Stimulated activated CD4-positive, alpha-beta T cell treated with anti-CD3 and anti-CD28 coated beads, Interleukin-12 subunit alpha, Interleukin-12 subunit beta, amount 100 ng/mL, for 48 hours (primary cell): Measurements from ENCODE around the gene ZNF691.
"Not testable (repeated sequence)": the region's sequence is repeated elsewhere in the genome, so short reads cannot be mapped to it uniquely, and the experiment has no call there.

ENCODE experiments used
- DNase-seq, 3 donors: peaks; one replicate each; pipeline ENCODE4 v3.0.0-alpha.2; 2020; ENCODE audit warnings: low read depth in 2 of 3, low spot score in 1 of 3

The ZNF691 gene

GRCh38 chr1:42832641-42833240 lies 13.7 kb upstream of the ZNF691 start:
- DNase-seq: no peak

DNA sequence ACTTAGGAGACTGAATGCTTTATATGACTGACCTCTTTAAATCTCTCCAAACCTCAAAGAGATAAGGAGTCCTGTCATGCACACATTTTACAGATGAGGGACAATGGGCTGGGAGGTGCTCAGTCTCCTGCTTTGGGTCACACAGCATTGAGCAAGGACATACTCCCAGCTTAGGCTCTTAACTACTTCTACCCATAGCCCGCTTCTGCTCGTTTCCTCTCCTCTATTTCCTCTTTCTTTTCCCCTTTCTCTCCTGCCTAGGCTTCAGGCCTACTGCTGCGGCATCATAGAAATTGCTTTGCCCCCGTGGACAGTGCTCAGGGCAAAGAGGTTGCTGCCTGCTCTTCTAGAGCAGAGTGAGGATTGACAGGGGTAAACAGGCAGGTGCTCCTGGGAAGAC lies 12.4 kb upstream of the ZNF691 start:
- no peak for DNase-seq

DNA sequence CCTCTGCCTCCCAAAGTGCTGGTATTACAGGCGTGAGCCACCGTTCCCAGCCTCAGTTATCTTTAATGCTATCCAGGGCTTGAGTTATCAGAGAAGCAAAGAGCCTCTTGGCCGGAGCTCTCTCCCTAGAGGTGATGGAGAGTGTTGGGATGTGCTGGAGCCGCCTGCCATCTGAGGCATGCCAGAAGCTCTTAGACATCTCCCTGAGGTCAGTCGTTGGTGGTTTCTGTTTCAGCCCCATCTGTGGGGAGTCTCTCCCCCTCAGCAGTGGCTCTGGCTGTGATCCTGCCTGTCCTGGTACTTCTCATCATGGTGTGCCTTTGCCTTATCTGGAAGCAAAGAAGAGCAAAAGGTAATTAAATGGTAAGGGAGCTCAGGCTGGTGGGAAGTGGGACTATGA lies 11.6 kb upstream of the ZNF691 start:
- no peak for DNase-seq

GRCh38 chr1:42835422-42835821 lies 11.0 kb upstream of the ZNF691 start:
- DNase-seq: no peak

- DNase-seq: no peak
Measured at GRCh38 chr1:42837709-42838108, 8.7 kb upstream of the ZNF691 start.

DNA sequence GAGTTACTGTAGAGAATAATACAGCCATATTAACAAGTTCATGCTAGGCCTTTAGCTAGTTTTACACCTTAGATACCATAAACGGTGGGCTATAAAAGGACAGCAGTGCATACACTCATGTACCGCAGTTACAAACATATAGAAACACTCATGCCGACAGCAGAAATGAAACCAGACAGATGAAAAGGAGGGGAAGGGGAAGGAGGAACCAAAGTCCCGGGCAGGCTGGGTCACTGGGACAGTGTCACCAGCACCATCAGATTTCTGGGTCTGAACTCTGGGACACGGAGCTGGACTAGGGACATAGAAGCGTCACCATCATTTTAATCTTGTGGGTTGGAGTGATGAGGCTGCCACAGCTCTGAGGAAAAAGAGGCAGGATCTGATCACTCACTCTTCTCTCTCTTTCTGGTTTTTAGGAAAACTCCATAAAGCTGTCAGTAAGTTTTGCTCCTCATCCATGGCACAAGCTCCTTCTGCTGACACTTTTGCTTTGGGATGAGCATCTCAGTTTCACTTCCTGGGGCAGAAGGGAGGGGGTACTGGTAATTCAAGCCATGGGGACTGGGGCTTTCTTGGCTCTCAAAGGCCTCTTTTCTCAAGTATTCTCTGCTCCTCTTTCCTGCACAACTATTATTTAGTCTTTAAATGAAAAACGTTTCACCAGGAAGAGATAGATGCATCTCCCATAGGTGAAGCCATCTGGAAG lies 7.8 kb upstream of the ZNF691 start:
- DNase-seq: no peak

DNA sequence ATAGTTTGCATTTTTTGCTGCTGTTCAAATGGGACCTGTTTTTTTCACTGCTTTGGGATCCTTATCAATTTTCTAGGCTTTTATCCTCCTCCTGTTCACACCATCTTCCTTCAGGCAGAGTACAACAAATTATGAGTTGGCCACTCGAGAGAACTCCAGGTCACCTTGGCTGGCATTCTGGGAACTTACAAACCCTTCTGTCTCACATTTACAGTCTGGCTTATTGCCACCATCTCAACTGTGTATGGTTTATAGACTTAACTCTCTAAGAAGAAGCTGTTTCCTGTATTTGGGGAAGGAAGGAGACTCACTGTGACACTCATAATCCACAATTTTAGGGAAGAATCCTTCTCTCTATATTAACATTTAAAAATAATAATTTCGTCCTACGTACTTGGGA lies 5.4 kb upstream of the ZNF691 start:
- DNase-seq: no peak

GRCh38 chr1:42841440-42842147 lies 4.8 kb upstream of the ZNF691 start:
- DNase-seq: no peak

DNA sequence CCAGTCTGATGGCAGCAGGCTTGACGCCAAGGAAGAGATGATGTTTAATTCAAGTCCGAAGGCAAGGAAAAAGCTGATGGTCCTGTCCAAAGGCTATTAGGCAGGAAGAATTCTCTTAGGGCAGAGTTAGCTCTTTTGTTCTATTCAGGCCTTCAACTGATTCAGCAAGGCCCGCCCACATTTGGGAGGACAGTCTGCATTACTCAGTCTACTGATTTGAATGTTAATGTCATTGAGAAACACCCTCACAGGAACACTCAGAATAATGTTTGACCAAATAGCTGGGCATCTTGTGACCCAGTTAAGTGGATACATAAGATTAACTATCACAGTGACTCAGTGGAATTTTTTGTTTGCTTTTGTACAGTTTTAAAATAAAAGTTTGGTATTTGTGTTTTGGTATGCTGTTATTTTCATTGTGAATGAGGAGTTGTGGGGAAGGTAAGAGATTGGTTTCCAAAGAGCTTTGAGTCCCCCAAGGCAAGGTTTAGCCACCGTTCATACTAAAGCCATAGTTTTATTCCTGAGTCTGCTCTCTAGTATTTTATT lies 1.7 kb upstream of the ZNF691 start:
- no peak for DNase-seq

DNA sequence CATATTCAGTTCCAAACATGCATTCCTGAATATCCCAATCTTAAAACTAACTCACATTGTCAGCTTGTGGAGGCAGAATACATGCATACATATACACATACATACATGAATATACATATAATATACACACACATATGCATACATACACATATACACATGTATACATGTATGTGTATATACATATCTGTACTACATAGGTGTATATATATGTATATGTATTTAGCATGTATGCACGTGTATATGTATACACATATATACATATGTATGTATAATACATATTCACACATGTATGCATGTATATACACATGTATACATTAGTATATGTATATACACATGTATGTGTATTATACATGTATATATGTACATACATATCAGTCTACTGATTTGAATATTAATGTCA lies 1.2 kb upstream of the ZNF691 start:
- DNase-seq: no peak

DNA sequence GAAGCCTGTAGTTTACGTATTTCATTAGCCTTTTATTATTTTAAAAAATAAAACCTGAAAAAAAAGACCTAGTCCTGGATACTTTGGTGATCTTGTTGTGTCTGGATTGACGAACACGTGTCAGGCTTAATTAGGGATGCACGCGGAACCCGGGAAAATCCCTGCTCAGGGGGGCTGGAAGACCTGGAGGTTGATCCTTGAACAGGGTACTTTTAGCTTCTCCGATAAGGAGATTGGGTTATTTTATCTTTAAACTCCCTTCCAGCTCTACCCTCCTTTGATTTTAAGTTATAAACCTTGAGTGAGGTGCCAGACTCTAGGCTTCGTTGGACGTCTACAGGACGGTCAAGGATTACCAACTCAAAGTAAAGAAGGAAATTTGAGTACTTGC lies 552 bp upstream of the ZNF691 start:
- no peak for DNase-seq

- DNase-seq: no peak
Measured at GRCh38 chr1:42847111-42847595, 740 bp downstream of the ZNF691 start.

DNA sequence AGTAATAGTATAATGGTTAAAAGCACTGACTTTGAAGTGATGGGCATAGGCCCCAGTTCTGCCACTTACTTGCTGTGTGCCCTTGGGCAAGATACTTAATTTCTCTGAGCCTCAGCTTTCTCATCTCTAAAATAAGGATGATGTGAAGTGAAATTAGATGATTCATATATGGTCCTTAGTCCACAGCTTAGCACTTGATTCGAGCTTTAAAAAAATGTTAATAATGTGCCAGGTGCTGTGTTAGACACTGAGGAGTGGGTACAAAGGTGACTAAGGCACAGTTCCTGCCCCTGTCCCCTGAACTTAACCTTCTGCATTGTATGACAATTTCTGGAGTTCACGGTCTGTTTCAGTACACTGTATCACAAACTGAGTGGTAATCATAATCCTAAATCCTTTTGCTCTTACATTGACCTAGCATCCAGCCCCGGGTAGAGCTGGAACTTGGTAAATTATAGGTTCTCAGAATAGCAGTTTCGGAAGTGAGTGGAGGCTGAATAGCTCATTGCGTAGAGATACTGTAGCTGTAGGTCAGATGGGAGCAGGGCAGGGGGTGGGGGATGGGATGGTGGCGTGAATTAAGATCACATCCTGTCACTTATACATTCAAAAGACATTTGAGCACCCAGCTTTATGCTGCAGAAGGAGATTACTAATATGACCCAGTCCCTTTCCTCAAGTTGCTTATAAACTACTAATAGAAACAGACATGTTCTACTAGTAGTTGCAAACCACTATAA lies 1.5 kb downstream of the ZNF691 start:
- no peak for DNase-seq

- no peak for DNase-seq
Measured at GRCh38 chr1:42848823-42849537, 2.6 kb downstream of the ZNF691 start.

DNA sequence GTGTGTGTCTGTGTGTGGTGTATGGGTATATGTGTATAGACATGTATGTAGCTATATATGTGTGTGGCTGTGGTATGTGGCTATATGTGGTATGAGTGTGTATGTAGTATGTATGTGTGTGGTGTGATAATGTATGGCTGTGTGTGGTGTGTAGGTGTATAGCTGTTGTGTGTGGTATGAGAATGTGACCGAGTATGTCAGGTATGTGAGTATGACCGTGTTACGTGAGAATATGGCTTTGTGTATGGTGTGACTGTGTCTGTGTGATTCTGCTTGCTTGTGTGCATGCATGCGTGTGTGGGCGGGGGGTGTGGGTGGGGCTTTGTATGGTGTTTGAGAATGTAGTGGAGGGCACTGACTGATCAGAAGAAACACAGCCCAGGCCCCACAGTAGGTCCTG lies 3.5 kb downstream of the ZNF691 start:
- DNase-seq: no peak

GRCh38 chr1:42851420-42851819 lies 5.0 kb downstream of the ZNF691 start:
- DNase-seq: no peak

- DNase-seq: no peak
Measured at GRCh38 chr1:42851960-42852607, 5.7 kb downstream of the ZNF691 start.

DNA sequence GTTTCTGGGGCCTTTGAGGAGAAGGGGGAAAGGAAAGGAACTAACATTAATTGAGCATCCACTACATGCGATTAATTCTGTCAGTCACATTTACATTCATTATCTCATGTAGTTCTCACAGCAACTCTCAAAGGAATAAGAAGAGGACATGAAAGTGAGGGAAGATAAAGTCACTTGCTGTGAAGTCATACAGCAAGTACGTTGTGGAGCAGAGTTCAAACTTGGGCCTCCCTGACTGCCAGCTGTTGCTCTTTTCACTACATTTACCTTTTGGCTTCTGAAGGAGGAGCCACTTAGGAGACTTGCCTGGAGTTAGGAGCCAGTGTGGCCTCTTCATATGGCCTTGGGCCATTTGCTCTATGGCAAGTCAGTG lies 6.2 kb downstream of the ZNF691 start:
- no peak for DNase-seq

DNA sequence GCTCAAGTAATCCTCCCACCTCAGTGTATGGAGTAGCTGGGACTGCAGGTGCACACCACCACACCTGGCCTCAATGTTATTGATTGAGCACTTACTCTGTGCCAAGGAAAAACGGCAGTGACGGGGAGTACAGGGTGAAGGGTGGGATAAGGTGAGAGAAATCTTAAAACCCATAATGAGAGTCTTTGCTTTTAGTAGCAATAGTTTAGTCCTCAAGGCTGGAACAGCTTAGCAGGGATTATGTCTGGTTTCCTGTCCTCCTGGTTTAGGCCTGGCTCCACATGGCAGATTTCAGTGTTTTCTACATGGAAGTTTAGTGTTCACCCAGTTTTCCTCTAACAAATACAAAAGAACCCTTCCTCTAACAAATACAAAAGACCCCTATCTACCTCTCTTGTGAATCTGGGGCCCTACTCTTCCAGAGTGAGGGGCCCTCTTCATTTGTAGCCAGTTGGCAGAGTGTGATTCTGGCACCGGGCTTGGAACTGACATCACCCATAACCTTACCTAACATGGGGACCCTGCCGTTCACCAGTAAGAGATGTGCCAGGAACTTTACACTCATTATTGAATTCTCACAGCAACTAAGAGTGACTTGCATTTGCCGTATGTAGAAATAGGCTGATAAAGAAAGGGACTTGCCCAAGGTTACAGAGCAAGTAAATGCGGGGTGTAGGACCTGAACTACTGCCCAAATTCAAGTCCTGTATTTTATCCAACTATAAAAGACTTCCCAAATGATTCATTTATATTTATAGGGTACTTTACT lies 6.9 kb downstream of the ZNF691 start:
- DNase-seq: no peak

GRCh38 chr1:42856554-42856953 lies 10.1 kb downstream of the ZNF691 start:
- not testable (repeated sequence) for DNase-seq
